NCI-H2227 treated with DMSO at 0.1 percent for 48 hours (cell line): ENCODE measurements around the gene PI3.
"Not testable (repeated sequence)": the region's sequence is repeated elsewhere in the genome, so short reads cannot be mapped to it uniquely, and the experiment has no call there.

Experiments used
- DNase-seq: peaks from one replicate; lab custom pipeline; 2025; lab: John Stamatoyannopoulos, UW

The PI3 gene

GRCh38 chr20:45174434-45175364, at the start of gene PI3:
TSS of gene PI3 (plus strand) at chr20:45174902. CDS start at chr20:45174923, 21 bp downstream.
- no peak for DNase-seq

- no peak for DNase-seq
Measured at GRCh38 chr20:45128099-45128498, 46.6 kb upstream of the PI3 start.

GRCh38 chr20:45136911-45137310, 37.8 kb upstream of the PI3 start:
- no peak for DNase-seq

GRCh38 chr20:45138561-45139300, 36.0 kb upstream of the PI3 start:
- DNase-seq: no peak

- DNase-seq: not testable (repeated sequence)
Measured at GRCh38 chr20:45139733-45140375, 34.8 kb upstream of the PI3 start.

GRCh38 chr20:45140836-45141235, 33.9 kb upstream of the PI3 start:
- no peak for DNase-seq

GRCh38 chr20:45149062-45149461, 25.6 kb upstream of the PI3 start:
- DNase-seq: no peak

- no peak for DNase-seq
Measured at GRCh38 chr20:45152405-45152804, 22.3 kb upstream of the PI3 start.

GRCh38 chr20:45153147-45153546, 21.6 kb upstream of the PI3 start:
- DNase-seq: no peak

GRCh38 chr20:45153752-45154151, 20.9 kb upstream of the PI3 start:
- no peak for DNase-seq

- no peak for DNase-seq
Measured at GRCh38 chr20:45154183-45154582, 20.5 kb upstream of the PI3 start.

- not testable (repeated sequence) for DNase-seq
Measured at GRCh38 chr20:45154794-45155193, 19.9 kb upstream of the PI3 start.

- no peak for DNase-seq
Measured at GRCh38 chr20:45156713-45157112, 18.0 kb upstream of the PI3 start.

- DNase-seq: no peak
Measured at GRCh38 chr20:45157962-45158361, 16.7 kb upstream of the PI3 start.

GRCh38 chr20:45163083-45163803, 11.5 kb upstream of the PI3 start:
- no peak for DNase-seq

GRCh38 chr20:45164906-45165305, 9.8 kb upstream of the PI3 start:
- DNase-seq: no peak

- no peak for DNase-seq
Measured at GRCh38 chr20:45173522-45173921, 1.2 kb upstream of the PI3 start.

GRCh38 chr20:45176526-45177267, 2.0 kb downstream of the PI3 start:
- DNase-seq: no peak

GRCh38 chr20:45179166-45179565, 4.5 kb downstream of the PI3 start:
- DNase-seq: no peak

- DNase-seq: no peak
Measured at GRCh38 chr20:45181639-45182038, 6.9 kb downstream of the PI3 start.

- DNase-seq: no peak
Measured at GRCh38 chr20:45183084-45183483, 8.4 kb downstream of the PI3 start.
